Liver (tissue), 3 donors: ENCODE results near the gene DMAC2L.

Experiments
- CTCF ChIP-seq: fragments of 150-350 bp; IDR thresholded peaks from 2 replicates; pipeline ENCODE4 v1.5.1; 2017; ENCODE audit warnings: improper control_type of control experiment, low read depth, low read length; ENCODE audit not compliant: missing input control
- NR2F2 ChIP-seq: IDR thresholded peaks from 2 replicates; pipeline ENCODE4 v1.6.1; 2016; ENCODE audit warnings: antibody characterized with exemption
- TF ChIP-seq, protein P1 (sequence below): IDR thresholded peaks from 2 replicates; pipeline ENCODE4 v1.6.1; 2016; ENCODE audit warnings: antibody characterized with exemption
- donor health status: healthy.
- donor health status: healthy.

DNA sequence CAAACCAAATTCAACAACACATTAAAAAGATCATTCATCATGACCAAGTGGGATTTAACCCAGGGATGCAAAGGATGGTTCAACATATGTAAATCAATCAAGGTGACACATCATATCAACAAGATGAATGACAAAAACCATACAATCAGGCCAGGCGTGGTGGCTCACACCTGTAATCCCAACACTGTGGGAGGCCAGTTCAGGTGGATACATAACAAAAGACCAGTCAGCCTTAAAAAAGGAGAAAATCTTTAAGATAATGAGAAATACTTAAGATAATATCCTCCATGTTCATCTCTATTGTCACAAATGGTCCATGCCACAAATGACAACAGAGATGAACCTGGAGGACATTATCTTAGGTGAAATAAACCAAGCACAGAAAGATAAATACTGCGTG lies 12.5 kb upstream of the DMAC2L start:
- TF ChIP-seq NR2F2: no peak
- TF ChIP-seq CTCF: no peak
- TF ChIP-seq, protein P1, sequence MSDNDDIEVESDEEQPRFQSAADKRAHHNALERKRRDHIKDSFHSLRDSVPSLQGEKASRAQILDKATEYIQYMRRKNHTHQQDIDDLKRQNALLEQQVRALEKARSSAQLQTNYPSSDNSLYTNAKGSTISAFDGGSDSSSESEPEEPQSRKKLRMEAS: no peak
